COLO668 (cell line): ENCODE measurements around the gene GH1.
A peak's percentile ranks its signal among the peaks of the same experiment; 100 is the strongest.
"Not testable (repeated sequence)": the region's sequence is repeated elsewhere in the genome, so short reads cannot be mapped to it uniquely, and the experiment has no call there.

Experiments used
- DNase-seq: peaks from one replicate; lab custom pipeline; 2025; ENCODE audit not compliant: unreplicated experiment; lab: John Stamatoyannopoulos, UW

Gene GH1

DNA sequence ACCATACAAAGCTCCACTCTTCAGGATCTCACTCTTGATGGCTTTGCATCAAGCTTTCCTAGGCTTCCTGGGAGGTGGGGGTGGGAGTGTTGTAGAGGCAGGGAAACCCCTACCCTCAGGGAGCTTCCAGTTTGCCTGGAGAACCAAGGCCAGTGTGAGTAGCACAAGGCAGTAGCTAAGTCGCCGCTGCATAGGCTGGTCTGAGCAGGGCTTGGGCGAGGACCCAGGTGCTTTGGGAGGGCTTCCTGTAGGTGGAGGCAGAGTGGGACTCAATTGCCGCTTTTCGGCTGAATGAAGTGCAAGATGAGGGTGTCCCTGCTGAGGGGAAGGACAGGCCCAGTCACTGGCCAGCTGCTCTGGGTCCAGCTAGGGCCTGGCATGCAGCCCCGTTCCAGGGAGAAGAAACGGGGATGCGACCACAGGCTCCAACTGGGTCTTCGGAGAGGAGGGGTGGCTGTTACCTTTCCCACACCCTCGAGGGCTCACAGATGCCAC is 9.6 kb upstream of the GH1 start:
- DNase-seq = no peak

DNA sequence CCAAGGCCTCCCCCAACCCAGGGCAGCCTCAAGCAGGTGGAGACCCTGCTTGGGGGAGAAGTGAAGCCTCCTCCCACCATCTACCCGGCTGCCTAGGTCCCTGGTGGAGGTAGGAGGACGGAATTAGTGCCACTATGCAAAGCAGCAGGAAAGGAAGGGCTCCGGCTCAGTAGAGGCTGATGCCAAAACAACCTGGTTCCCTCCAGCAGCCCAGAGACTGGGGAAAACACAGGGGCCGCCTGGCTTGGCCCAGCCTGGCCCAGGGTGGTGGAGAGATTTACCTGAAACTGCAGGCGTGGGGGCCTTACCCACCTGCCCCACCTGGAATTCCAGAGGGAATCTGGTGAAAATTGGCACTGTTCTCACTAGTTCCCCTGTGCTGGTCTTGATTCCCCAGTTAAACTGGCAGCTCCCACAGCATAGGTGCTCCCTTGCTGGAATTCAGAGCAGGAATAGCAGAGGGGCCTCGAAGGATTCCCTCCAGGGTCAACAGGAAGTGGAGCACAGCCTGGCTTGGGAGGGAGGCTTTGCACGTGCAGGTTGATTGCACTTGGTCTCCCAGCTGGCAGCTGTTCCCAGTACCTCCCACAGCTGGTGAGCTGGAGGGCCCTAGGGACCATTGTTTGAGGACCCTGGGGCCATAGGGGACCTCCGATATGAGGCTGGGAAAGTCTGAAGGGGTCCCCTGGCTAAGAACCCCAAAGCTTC is 9.0 kb upstream of the GH1 start:
- no peak for DNase-seq

DNA sequence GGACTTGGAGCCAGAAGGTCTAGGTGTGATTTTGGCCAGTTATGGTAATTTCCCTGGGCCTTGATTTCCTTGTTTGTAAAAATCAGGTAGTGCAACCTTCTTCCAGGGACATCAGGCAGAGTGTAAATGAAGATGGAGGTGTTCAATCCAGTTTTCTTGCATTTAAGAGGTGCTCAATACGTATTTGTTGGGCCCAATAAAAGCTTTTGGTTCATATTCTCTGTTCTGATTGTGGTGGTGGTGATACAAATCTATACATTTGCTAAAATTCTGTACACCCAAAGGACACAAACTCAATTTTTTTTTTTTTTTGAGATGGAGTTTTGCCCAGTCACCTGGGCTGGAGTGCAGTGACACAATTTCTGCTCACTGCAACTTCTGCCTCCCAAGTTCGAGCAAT is 7.5 kb upstream of the GH1 start:
- DNase-seq = no peak

DNA sequence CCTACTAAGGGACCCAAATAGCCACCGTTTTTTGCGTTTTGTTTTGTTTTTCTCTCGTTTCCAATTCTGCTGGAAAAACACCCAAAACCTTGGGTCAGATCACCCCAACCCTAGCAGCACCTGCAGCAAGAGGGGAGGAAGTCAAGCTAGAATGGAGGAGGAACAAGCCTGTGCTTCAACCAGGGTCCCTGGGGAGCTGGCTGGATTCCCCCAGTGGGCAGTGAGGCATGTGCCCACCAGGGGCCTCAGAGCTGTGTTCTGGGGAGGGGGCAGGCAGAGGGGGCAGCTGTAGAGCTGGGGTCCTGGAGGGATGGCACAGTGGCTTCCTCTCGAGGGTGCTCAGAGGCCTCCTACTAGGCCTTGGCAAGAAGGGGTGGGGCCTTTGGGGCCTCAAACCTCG is 7.0 kb upstream of the GH1 start:
- no peak for DNase-seq

DNA sequence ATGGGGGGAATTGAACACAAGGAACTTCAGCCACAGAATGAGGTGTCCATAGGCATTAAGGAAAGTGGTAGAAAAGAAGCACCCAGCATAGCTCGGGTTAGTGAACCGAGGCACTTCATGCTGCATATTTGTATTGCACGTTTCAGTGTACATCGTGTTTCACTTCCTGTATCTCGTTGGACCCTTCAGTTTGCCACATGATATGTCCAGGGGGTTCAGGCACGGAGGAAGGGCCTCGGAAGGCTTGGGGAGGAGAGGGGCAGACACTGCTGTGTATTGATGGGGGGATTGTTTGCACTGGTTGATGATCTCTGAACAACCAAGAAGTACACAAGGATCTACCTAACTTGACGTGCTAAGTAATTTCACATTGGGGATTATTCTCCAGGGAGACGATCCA is 3.8 kb upstream of the GH1 start:
- DNase-seq = peak; percentile 1

DNA sequence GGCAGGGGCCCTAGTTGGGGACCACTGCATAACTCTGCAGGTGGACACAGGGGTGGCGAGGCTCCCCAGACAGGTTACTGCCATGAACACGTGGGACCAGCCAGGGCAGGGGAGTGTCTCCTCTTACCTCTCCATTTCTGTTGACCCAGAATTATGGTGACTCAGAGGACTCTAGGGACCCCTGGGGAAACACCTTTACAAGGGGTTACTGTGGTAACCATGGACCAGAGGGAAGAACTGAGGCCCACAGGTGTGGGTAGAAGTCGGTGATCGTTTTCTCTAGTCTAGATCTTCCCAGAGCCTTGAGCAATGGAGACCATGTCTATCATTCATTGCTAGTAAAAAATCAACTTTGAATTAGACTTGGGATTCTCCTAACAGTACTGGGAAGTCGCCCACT is 2.1 kb upstream of the GH1 start:
- DNase-seq = not testable (repeated sequence)

DNA sequence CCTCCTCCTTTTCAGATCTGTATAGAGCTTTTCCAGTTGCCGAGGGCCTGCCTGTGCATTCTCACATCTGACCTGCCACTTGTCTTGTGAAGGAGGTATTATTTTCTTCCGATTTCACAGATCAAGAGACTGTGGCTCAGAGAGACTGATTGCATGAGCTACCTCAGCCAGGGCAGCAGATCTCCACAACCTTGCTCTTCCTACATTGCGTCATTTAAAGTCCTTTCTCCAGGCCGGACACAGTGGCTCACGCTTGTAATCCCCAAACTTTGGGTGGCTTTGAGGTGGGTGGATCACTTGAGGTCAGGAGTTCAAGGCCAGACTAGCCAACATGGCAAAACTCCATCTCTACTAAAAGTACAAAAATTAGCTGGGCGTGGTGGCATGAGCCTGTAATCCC is 1.4 kb upstream of the GH1 start:
- DNase-seq = not testable (repeated sequence)

DNA sequence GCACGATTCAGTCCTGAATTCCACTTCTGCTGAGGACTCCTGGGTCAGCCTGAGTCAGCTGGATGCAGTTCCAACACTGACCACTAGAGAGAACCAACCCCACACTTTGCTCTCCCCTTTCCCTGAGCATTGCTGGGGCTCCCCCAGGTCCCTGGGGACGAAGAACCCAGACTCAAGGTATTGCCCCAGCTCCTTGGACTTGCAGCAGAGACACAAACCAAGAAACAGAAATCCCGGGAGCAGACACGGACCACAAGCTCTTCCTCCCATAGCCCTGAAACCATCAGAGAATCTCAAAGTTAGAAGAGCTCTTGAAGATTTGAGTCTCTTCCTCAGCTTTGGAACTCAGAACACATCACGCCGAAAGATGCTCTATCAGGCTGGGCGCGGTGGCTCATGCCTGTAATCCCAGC is 678 bp upstream of the GH1 start:
- DNase-seq = peak; percentile 15

DNA sequence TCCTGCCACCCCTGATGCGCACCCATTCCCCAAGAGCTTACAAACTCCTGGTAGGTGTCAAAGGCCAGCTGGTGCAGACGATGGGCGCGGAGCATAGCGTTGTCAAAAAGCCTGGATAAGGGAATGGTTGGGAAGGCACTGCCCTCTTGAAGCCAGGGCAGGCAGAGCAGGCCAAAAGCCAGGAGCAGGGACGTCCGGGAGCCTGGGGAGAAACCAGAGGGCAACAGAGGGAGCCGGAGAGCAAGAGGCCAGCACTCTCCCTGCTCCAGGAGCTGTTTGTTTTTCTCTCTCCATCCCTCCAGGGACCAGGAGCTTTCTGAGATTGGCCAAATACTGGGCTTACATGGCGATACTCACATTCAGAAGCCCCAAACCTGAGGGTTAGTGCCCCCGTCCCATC is 334 bp downstream of the GH1 start:
- no peak for DNase-seq

DNA sequence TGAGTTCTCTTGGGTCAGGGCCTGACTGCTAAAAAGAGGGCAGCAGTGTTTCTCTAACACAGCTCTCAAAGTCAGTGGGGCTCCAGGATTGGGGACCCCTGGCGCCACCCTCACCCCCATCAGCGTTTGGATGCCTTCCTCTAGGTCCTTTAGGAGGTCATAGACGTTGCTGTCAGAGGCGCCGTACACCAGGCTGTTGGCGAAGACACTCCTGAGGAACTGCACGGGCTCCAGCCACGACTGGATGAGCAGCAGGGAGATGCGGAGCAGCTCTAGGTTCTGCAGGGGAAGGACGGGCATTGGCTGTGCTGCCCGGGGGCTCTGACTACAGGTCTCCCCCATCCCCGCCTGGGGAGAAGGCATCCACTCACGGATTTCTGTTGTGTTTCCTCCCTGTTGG is 993 bp downstream of the GH1 start:
- no peak for DNase-seq

DNA sequence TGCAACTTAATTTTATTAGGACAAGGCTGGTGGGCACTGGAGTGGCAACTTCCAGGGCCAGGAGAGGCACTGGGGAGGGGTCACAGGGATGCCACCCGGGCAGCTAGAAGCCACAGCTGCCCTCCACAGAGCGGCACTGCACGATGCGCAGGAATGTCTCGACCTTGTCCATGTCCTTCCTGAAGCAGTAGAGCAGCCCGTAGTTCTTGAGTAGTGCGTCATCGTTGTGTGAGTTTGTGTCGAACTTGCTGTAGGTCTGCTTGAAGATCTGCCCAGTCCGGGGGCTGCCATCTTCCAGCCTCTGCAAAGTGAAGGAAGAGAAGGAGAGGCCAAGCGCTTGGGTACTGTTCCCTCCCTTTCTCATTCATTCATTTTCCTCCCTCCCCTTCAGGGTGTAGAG is 1.4 kb downstream of the GH1 start:
- not testable (repeated sequence) for DNase-seq

DNA sequence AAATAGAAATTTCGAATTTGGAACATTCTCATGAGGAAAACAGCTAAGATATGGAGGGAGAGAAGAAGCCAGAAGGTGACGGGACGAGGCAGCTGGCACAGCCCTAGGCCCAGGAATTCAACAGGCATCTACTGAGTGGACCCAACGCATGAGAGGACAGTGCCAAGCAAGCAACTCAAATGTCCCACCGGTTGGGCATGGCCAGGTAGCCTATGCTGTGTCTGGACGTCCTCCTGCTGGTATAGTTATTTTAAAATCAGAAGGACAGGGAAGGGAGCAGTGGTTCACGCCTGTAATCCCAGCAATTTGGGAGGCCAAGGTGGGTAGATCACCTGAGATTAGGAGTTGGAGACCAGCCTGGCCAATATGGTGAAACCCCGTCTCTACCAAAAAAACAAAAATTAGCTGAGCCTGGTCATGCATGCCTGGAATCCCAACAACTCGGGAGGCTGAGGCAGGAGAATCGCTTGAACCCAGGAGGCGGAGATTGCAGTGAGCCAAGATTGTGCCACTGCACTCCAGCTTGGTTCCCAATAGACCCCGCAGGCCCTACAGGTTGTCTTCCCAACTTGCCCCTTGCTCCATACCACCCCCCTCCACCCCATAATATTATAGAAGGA is 2.0 kb downstream of the GH1 start:
- DNase-seq = no peak

DNA sequence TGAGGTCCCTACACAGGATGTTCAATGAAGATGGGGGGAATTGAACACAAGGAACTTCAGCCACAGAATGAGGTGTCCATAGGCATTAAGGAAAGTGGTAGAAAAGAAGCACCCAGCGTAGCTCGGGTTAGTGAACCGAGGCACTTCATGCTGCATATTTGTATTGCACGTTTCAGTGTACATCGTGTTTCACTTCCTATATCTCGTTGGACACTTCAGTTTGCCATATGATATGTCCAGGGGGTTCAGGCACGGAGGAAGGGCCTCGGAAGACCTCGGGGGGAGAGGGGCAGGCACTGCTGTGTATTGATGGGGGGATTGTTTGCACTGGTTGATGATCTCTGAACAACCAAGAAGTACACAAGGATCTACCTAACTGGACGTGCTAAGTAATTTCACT is 2.9 kb downstream of the GH1 start:
- DNase-seq = not testable (repeated sequence)

DNA sequence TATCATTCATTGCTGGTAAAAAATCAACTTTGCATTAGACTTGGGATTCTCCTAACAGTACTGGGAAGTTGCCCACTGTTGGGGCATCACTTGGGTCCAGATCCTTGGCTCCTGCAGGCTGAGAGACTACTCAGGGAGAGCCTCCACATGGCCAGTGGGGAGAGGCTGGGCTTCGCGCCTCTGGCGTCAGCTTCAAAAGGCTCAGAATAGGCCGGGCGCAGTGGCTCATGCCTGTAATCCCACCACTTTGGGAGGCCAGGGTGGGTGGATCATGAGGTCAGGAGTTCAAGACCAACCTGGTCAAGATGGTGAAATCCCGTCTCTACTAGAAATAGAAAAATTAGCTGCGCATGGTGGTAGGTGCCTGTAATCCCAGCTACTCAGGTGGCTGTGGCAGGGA is 4.2 kb downstream of the GH1 start:
- no peak for DNase-seq

DNA sequence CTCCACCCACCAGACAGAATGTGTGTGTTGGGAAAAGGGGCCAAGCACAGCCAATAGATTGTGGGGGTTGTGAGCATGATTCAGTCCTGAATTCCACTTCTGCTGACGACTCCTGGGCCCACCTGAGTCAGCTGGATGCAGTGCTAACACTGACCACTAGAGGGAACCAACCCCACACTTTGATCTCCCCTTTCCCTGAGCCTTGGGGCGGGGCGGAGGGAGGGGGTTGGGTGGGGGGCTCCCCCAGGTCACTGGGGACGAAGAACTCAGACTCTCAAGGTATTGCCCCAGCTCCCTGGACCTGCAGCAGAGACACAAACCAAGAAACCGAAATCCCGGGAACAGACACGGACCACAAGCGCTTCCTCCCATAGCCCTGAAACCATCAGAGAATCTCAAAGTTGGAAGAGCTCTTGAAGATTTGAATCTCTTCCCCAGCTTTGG is 7.0 kb downstream of the GH1 start:
- peak; percentile 14 for DNase-seq

DNA sequence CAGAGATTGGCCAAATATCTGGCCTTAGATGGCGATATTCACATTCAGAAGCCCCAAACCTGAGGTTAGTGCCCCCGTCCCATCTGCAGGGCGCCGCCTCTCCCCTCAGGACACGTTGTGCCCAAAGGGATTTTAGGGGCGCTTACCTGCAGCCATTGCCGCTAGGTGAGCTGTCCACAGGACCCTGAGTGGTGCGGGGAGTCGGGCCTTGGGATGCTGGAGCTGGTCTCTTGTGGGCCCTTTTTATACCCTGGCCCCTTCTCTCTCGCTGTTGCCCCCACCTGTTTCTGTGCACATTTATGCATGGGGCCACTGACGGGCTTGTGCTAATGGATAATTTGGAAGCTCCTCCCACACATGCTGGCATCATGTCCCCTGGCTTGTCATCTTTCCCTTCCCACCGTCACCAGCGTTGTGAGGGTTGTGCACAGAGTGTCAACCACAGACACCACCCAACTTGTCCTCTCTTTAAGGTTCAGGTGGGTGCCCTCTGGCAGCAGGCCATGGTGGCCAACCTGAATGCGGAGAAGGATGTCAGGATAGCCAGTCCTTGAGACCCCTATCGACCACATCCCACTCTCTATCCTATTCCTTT is 7.5 kb downstream of the GH1 start, which contains the start of gene CSHL1:
Gene CSHL1, minus strand, starts transcription at position 218 of the 595 bp plus-strand sequence. Its CDS starts 62 bp downstream, at position 156.
- DNase-seq = no peak

DNA sequence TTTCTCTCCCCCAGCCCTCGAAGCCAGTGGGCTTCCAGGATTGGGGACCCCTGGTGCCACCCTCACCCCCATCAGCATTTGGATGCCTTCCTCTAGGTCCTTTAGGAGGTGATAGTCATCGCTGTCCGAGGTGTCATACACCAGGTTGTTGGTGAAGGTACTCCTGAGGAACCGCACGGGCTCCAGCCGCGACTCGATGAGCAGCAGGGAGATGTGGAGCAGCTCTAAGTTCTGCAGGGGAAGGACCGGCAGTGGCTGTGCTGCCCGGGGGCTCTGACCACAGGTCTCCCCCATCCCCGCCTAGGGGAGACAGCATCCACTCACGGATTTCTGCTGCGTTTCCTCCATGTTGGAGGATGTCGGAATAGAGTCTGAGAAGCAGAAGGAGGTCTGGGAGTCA is 8.5 kb downstream of the GH1 start:
- DNase-seq = no peak

DNA sequence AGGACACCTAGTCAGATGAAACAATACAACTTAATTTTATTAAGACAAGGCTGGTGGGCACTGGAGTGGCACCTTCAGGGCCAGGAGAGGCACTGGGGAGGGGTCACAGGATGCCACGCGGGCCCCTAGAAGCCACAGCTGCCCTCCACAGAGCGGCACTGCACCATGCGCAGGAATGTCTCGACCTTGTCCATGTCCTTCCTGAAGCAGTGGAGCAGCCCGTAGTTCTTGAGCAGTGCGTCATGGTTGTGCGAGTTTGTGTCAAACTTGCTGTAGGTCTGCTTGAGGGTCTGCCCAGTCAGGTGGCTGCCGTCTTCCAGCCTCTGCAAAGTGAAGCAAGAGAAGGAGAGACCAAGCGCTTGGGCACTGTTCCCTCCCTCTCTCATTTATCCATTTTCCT is 9.1 kb downstream of the GH1 start:
- not testable (repeated sequence) for DNase-seq

DNA sequence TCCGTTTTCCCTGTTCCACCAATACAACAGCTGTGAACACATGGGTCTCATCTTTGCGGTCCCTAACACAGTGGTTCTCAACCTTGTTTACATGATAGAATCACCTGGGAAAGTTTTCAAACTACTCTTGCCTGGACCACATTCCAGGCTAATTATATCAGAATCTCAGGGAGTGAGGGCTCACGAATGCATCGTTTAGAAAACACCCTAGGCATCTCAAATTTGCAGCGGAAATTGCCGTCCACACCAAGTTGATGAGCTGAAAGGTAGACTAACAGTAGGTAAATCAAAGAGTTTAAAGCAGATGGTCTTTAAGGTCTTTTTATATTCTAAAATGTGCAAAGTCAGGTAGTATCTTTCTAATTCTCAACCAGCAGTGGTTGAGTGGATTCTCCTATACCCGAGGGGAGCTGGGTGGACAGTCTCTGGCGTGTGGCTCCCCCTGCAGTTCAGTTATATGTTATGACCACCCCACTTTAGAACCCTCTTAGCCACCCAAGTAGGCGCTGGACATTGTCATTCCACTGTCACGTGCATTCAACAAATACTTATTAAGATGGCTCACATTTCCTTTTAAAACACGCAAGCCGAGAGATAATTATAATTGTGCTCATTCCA is 11.4 kb downstream of the GH1 start:
- DNase-seq = not testable (repeated sequence)

DNA sequence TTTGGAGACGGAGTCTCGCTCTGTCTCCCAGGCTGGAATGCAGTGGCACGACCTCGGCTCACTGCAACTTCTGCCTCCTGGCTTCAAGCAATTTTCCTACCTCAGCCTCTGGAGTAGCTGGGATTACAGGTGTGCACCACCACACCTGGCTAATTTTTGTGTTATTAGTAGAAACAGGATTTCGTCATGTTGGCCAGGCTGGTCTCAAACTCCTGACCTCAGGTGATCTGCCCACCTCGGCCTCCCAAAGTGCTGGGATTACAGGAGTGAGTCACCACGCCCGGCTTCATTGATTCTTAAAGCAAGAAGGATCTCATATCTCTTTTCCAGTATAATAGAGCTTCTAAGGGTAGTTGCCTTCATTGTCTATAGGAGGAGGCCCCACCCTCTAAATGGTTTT is 13.8 kb downstream of the GH1 start:
- DNase-seq = not testable (repeated sequence)

DNA sequence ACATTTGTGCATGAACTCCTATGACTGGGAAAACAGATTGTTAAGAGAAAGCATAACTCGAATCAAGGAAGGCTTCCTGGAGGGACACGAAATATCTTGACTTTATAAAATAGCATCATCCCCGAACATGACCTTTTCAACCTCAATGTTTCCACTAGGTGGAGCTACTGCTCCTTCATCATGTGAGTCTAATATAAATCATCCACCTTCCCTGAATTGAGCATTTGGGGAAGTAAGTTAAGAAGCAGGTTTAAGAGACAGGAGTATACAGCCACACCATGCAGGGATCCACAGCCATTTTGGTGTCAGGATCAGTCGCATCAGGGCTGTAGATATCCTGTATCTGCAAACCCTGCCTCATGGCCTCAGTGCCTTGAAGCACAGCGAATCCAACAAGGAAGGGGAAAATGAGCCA is 14.8 kb downstream of the GH1 start:
- not testable (repeated sequence) for DNase-seq

DNA sequence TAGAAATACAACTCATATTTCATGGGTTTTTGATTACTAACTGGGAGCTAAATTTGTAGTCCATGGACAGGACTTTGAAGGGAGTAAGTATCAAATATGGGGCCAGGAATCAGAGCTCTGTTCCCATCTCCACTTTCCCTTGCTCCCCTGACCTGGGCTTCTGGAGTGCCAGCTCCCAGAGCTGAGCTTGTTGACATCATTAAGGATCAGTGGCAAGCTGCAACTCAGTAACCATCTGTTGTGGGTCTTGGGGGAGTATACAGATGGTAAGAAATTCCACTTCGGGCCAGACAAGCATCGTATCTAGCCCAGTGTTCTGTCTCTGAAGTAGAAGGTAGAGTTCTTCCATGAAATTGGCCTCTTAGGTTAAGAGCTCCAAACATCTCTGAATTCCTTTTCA is 16.7 kb downstream of the GH1 start:
- DNase-seq = not testable (repeated sequence)
